Bronchial epithelial cell (primary cell): ENCODE data around the gene MAP4K4. TPM values are rescaled to one million over a fixed set of nuclear protein-coding genes. Genes with fewer than 3 reads are reported as not detected.
A peak's percentile ranks its signal among the peaks of the same experiment; 100 is the strongest.

ENCODE experiments used
- DNase-seq: peaks from one replicate; pipeline ENCODE4 v3.0.0-alpha.2; 2010; ENCODE audit warnings: low read depth
- FAIRE-seq: peaks from 2 replicates; lab custom pipeline; 2011; peaks lifted over from hg19 to GRCh38; lab: Jason Lieb, UNC
- H3K27me3 ChIP-seq: 2 replicates; pipeline ENCODE4 v1.5.1; 2011; ENCODE audit warnings: low read length; ENCODE audit not compliant: control insufficient read depth, insufficient read depth
- H3K36me3 ChIP-seq: 2 replicates; pipeline ENCODE4 v1.5.1; 2011; ENCODE audit warnings: low read length; ENCODE audit not compliant: control insufficient read depth, insufficient read depth
- H3K4me3 ChIP-seq: 2 replicates; pipeline ENCODE4 v1.5.1; 2011; ENCODE audit warnings: mild to moderate bottlenecking, low read depth, low read length, control low read depth
- total RNA-seq: library from RNA; depleted of rRNA; stranded (reverse); fragments of >200 nt; gene quantifications from 2 replicates; pipeline ENCODE4 v1.2.1, GENCODE V29; 2014
- TF ChIP-seq, protein P1 (sequence below): IDR thresholded peaks from 2 replicates; pipeline ENCODE4 v1.5.1; 2011; ENCODE audit warnings: mild to moderate bottlenecking, moderate library complexity, low read length, control low read depth, inconsistent platforms; ENCODE audit not compliant: insufficient read depth, severe bottlenecking

Gene MAP4K4
- total RNA-seq, 1 donor from 2014 or later = 81.1 TPM

DNA sequence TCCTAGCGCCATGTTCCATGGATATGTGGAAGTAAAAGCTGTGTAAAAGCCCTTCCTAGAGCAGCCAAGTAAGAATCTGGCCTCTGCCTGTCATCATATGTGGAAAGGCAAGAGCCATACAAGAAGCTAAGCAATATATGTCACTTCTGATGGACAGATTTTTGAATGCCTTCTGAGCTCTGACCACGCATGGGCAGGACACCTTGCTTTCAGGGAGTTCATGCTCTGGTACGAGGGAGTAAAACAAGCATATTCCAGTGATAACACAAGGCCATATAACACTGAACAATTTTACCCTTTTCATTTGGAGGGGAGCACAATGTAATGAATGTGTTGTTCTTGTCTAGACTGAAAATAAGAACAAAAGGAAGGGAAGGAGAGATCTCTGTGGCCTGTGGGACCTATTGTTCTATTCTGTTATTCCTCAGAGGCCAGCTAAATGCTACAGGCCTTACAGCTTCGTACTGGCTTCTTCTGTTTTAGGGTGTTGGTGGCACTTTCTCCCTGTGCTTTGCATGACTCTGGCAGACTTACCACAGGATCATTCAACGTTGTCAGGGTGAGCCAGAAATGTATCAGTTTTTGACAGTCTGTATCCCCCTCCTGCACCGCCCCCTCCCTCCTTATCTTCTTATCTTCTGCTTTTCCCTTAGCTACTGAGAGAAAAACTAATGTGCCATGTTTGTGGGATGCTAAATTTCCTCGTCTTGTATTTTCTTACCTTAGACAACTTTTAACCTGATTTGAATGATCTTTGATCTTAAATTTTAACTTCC lies 99.5 kb downstream of the MAP4K4 start:
- H3K4me3 ChIP-seq = no peak overlapping the region
- TF ChIP-seq, protein P1, sequence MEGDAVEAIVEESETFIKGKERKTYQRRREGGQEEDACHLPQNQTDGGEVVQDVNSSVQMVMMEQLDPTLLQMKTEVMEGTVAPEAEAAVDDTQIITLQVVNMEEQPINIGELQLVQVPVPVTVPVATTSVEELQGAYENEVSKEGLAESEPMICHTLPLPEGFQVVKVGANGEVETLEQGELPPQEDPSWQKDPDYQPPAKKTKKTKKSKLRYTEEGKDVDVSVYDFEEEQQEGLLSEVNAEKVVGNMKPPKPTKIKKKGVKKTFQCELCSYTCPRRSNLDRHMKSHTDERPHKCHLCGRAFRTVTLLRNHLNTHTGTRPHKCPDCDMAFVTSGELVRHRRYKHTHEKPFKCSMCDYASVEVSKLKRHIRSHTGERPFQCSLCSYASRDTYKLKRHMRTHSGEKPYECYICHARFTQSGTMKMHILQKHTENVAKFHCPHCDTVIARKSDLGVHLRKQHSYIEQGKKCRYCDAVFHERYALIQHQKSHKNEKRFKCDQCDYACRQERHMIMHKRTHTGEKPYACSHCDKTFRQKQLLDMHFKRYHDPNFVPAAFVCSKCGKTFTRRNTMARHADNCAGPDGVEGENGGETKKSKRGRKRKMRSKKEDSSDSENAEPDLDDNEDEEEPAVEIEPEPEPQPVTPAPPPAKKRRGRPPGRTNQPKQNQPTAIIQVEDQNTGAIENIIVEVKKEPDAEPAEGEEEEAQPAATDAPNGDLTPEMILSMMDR = no peak
- H3K27me3 ChIP-seq = no peaks in the 10 kb centered on the region
- DNase-seq (no peak), FAIRE-seq (no peak)
- no peaks in the 10 kb centered on the region for H3K36me3 ChIP-seq

DNA sequence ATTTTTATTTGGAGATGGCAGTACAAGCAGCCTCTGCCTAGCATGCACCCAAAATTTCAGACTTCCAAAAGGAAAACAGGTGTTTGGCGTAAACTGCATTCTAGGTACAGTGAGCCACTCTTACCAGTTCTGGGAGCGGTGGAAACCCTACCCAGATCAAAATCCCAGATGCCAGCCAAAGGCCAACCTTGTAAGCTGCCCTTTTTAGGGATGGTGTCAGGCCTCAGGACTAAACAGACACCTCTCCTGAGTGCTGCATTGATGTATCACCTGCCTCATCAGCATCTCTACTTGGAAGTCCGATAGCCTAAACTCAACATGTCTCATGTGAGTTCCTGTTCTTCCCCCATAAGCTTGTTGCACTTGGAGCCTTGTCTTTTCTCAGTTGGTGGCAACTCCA lies 104.0 kb downstream of the MAP4K4 start:
- DNase-seq (no peak), FAIRE-seq (no peak)
- Histone ChIP-seq H3K36me3 (no peaks in the 10 kb centered on the region), H3K27me3 (no peaks in the 10 kb centered on the region), H3K4me3 (no peak overlapping the region)
- TF ChIP-seq, protein P1 = no peak

DNA sequence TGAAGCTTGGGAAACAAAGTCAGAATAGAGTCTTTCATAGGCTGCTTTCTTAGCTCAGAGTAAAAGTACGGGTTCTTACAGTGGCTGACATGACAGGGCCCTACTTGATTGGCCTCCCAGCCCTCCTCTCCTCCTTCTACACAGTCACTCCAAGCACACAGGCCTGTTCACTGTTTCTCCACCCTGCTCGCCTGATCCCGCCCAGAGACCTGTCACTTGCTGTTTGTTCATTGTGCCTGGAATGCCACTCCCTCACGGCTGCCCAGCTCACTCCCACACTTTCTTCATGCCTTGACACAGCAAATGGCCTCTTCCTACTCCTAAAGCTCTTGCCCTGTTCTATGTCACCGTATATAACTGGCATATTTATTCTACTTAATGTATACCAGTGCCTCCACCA lies 104.8 kb downstream of the MAP4K4 start:
- TF ChIP-seq, protein P1 = no peak
- Histone ChIP-seq H3K36me3 (no peaks in the 10 kb centered on the region), H3K4me3 (no peak overlapping the region), H3K27me3 (no peaks in the 10 kb centered on the region)
- DNase-seq (peak; percentile 83), FAIRE-seq (no peak)

DNA sequence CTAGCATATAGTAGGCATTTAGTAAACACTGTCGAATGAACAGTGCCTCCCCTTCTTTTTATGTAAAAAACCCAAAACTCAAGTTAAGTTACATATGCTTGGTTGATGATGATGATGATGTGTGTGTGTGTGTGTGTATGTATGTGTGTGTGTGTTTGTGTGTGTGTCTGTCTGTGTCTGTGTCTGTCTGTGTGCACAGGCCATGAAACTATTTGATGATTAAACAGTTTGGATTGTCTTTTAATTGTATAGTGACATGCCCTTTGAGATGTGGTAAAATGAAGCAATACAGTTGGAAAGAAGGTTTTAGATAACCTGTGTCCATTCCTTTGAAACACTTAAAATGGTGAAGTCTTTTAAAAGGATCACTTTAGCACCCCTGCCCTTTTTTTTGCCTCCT lies 105.6 kb downstream of the MAP4K4 start:
- Histone ChIP-seq H3K4me3 (no peak overlapping the region), H3K27me3 (no peaks in the 10 kb centered on the region), H3K36me3 (no peaks in the 10 kb centered on the region)
- peak; percentile 87 for DNase-seq
- no peak for FAIRE-seq
- TF ChIP-seq, protein P1 = no peak

DNA sequence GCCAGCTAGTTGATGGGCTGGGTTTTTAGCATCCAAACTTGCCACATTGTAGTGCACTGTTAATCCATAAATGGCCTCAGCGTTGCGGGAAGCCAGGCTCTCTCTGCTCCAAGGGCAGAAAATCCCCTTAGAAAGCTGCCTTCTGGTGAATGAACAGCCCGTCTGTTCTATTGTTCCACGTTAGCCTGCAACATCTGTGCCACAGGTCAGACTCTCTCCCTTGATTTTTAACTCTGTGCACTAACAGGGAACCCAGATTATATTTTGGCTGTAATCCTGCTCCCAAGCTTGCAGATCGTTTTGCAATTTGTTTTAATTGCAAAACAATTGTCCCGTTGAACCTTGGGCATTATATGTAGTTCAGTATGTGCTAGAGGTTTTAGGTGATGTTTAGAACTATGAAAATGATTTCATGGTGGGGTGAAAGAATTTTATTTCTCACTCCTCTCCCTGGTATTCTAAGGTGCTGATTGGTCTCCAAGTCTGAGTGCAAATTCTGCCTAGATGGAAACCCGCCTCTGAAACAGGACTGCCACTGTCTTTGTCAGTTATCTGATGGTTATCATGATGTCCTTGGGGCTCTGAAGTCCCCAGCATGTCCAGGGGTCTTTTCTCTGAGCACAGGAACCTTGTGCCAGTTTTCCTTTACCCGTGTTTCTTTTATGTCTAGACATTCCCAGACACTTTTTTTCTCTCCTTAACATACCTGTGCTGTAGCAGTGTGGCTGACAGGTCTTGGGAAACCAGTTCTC lies 106.6 kb downstream of the MAP4K4 start:
- TF ChIP-seq, protein P1 = no peak
- DNase-seq (no peak), FAIRE-seq (no peak)

More for the DNA sequence above, 106.6 kb downstream of the MAP4K4 start:
- Histone ChIP-seq H3K36me3 (no peaks in the 10 kb centered on the region), H3K4me3 (no peak overlapping the region), H3K27me3 (no peaks in the 10 kb centered on the region)
